Adrenal gland (tissue), 12 donors: Measurements from ENCODE around the gene UBAC2. TPM values are rescaled to one million over a fixed set of nuclear protein-coding genes. Genes with fewer than 3 reads are reported as not detected.

Experiments
- DNase-seq, 7 donors: peaks; one replicate each; pipeline ENCODE4 v3.0.0-alpha.2; 2019 to 2020
- H3K27ac ChIP-seq, 5 donors: fragments of 200-600 bp; sonication (generic) in 4 of 5; 1 replicate in 3 of 5; 2 replicates in 2 of 5; pipeline versions ENCODE4 v1.5.1 to v1.8.0; 2016 to 2020; ENCODE audit warnings: mild to moderate bottlenecking in 1 of 5
- H3K27me3 ChIP-seq: fragments of 200-600 bp; 2 replicates; pipeline ENCODE4 v1.8.0; 2021
- H3K36me3 ChIP-seq, 2 donors: fragments of 200-600 bp; replicated peaks in 1 of 2; 1 replicate in 1 of 2; 2 replicates in 1 of 2; pipeline versions ENCODE4 v1.5.1 to v1.8.0; 2018 to 2022
- H3K4me1 ChIP-seq, 2 donors: fragments of 200-600 bp; replicated peaks in 1 of 2; 1 replicate in 1 of 2; 2 replicates in 1 of 2; pipeline versions ENCODE4 v1.5.1 to v1.8.0; 2018 to 2021
- H3K4me3 ChIP-seq, 4 donors: fragments of 200-600 bp; sonication (generic) in 3 of 4; one replicate each; pipeline ENCODE4 v1.5.1; 2016 to 2018
- H3K9me3 ChIP-seq, 3 donors: fragments of 200-600 bp; sonication (generic) in 1 of 3; replicated peaks in 1 of 3; 1 replicate in 2 of 3; 2 replicates in 1 of 3; pipeline versions ENCODE4 v1.5.1 to v1.8.0; 2016 to 2021
- POLR2A ChIP-seq, 2 donors: fragments of 450-650 bp; IDR thresholded peaks; one replicate each; pipeline ENCODE4 v1.6.1; 2017; ENCODE audit warnings: antibody characterized with exemption in 2 of 2, mild to moderate bottlenecking in 2 of 2, moderate library complexity in 1 of 2
- WGBS, 4 donors: extraction: QIAGEN DNeasy Blood & Tissue Kit in 2 of 4; methylation state at CpG; one replicate each; pipeline versions ENCODE4 v1.1.5 to v1.1.7; 2013 to 2017; 5-methylcytosine and 5-hydroxymethylcytosine counted together
- intact Hi-C, 2 donors: fragments of 100-400 bp; cut with DNase I; formaldehyde crosslinking; loops; one replicate each; pipeline versions ENCODE4 v1.14.1 to v1.15.0; 2022 to 2023
- polyA plus RNA-seq, 3 donors: library from polyadenylated mRNA; stranded (reverse); fragments of 200-250 nt in 2 of 3; fragments of 350-450 nt in 1 of 3; fragmentation: Illumina TruSeq in 1 of 3; extraction: RNeasy Lipid Tissue Mini Kit (QIAGEN cat#74804) in 1 of 3; gene quantifications; one replicate each; pipeline ENCODE4 v1.2.3, GENCODE V29; 2013 to 2014
- total RNA-seq, 9 donors: library from RNA; depleted of rRNA in 4 of 9; stranded (reverse); fragments of >200 nt in 4 of 9; fragments of 120-200 nt in 1 of 9; fragmentation: NEBNext Ultra II Directional in 1 of 9; extraction: Animal tissue kit (Norgen Biotek cat#: 25700) in 1 of 9; gene quantifications; one replicate each; pipeline versions ENCODE4 v1.1.0 to v1.2.4, GENCODE V29; 2013 to 2023
- TF ChIP-seq, protein P1 (sequence below), 6 experiments: fragments of 450-650 bp in 4 of 6; fragments of 200-600 bp in 2 of 6; sonication (generic) in 1 of 6; IDR thresholded peaks; 1 replicate in 5 of 6; 2 replicates in 1 of 6; pipeline versions ENCODE4 v1.5.1 to v1.8.0; 2016 to 2021; ENCODE audit warnings: antibody characterized with exemption in 6 of 6, mild to moderate bottlenecking in 2 of 6, moderate library complexity in 1 of 6
- donor health status: healthy with polysubstance abuse.
- donor health status: Bipolar disorder and iron deficiency.
- donor health status: DM: yes; HTN: yes; CAD: no.
- donor health status: DM: no; HTN: no; CAD: no.
- donor health status: DM: no; HTN: no; CAD: no.
- donor health status: DM: yes; HTN: yes; CAD: no.

UBAC2 gene
- total and polyA plus RNA-seq, 12 donors = 46.3 to 67.8 (median 53.5) TPM

DNA sequence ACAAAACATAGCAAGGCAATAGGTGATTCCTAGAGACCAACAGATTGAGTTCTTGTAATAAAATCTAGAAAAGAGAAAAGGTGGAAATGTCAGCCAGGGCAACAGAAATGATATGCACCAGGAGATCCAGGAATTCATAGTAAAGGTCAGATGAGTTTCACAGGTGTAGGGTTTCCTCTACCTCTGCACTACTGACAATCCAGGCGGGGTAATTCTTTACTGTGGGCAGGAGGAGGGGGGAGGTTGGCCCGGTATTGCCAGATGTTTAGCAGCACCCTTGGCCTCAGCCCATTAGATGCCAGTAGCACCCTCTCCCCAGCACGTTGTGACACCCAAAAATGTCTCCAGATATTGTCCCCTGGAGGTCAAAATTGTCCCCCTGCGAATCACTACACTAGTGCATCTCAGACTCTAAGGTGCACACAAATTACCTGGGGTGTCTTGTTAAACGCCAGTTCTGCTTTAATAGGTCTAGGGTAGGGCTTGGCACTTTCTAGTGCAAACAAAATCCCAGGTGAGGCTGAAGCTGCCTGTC, 3.5 kb upstream of the UBAC2 start:
- no peaks in the 10 kb centered on the region for H3K9me3 ChIP-seq
- H3K36me3 ChIP-seq = no peaks in the 10 kb centered on the region
- DNase-seq = peak in 1 of 7 donors; percentile 7
- TF ChIP-seq POLR2A (IDR thresholded peaks at IDR 0.05) = no peak
- TF ChIP-seq, protein P1, sequence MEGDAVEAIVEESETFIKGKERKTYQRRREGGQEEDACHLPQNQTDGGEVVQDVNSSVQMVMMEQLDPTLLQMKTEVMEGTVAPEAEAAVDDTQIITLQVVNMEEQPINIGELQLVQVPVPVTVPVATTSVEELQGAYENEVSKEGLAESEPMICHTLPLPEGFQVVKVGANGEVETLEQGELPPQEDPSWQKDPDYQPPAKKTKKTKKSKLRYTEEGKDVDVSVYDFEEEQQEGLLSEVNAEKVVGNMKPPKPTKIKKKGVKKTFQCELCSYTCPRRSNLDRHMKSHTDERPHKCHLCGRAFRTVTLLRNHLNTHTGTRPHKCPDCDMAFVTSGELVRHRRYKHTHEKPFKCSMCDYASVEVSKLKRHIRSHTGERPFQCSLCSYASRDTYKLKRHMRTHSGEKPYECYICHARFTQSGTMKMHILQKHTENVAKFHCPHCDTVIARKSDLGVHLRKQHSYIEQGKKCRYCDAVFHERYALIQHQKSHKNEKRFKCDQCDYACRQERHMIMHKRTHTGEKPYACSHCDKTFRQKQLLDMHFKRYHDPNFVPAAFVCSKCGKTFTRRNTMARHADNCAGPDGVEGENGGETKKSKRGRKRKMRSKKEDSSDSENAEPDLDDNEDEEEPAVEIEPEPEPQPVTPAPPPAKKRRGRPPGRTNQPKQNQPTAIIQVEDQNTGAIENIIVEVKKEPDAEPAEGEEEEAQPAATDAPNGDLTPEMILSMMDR (IDR thresholded peaks at IDR 0.05) = no peak
- intact Hi-C loops = no loop called here
- WGBS, 4 donors = 59 to 76% (median 73%) methylated on average over 5 of the region's 5 CpGs
- H3K27ac ChIP-seq = no peak overlapping the region
- no peak overlapping the region for H3K4me3 ChIP-seq
- peaks cover 0 to 7% of the 10 kb centered on the region in 2 donors for H3K4me1 ChIP-seq
- no peaks in the 10 kb centered on the region for H3K27me3 ChIP-seq

DNA sequence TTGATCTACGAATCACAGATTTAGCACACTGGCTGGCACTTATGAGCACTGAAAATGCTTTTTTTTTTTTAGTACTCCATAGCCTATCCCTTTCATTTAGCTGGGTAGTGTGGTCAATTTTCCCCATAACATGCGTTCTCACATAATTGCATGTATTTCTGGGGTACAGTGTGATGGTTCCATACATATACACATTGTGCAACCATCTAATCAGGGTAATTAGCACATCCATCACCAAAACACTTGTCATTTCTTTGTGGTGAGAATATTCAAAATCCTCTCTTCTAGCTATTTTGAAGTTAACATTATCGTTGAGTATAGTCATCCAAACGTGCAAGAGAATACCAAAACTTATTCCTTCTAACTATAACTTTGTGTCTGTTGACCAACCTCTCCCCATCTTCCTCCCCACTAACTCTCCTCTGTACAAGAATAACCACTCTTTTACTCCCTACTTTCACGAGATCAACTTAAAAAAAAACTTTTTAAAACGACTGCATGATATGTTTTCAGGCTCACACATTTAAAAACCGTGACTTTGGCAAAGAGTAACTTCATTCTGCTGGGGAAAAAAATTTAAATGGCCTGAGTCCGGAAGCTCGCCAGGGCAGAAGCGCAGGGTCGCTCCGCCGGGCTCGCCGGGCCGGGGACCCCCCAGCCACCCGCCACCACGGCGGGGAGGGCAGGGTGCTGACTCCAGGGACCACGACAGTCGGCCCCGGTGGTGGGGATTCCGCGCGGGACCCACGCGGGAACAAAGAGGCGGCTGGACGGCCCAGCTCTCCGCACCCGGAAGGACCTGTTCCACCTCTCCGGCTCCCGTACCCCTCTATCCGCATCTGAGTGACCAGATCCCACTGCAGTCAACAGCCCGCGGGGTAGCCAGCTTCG, 868 bp upstream of the UBAC2 start:
- Histone ChIP-seq H3K4me3 (peak overlapping the region; percentile 65 to 90 (median 78)), H3K27ac (peak overlapping the region; percentile 81 to 95 (median 94)), H3K27me3 (no peaks in the 10 kb centered on the region), H3K9me3 (no peaks in the 10 kb centered on the region), H3K4me1 (peaks cover 0 to 22% of the 10 kb centered on the region in 2 donors), H3K36me3 (no peaks in the 10 kb centered on the region)
- TF ChIP-seq, protein P1 (IDR thresholded peaks at IDR 0.05) = no peak
- no peak for TF ChIP-seq POLR2A (IDR thresholded peaks at IDR 0.05)
- peak in 1 of 7 donors; percentile 50 for DNase-seq
- 5 to 10% (median 7%) methylated on average over 18 to 37 of the region's 37 CpGs for whole genome bisulfite sequencing, 4 donors
- intact Hi-C loops = no loop called here

DNA sequence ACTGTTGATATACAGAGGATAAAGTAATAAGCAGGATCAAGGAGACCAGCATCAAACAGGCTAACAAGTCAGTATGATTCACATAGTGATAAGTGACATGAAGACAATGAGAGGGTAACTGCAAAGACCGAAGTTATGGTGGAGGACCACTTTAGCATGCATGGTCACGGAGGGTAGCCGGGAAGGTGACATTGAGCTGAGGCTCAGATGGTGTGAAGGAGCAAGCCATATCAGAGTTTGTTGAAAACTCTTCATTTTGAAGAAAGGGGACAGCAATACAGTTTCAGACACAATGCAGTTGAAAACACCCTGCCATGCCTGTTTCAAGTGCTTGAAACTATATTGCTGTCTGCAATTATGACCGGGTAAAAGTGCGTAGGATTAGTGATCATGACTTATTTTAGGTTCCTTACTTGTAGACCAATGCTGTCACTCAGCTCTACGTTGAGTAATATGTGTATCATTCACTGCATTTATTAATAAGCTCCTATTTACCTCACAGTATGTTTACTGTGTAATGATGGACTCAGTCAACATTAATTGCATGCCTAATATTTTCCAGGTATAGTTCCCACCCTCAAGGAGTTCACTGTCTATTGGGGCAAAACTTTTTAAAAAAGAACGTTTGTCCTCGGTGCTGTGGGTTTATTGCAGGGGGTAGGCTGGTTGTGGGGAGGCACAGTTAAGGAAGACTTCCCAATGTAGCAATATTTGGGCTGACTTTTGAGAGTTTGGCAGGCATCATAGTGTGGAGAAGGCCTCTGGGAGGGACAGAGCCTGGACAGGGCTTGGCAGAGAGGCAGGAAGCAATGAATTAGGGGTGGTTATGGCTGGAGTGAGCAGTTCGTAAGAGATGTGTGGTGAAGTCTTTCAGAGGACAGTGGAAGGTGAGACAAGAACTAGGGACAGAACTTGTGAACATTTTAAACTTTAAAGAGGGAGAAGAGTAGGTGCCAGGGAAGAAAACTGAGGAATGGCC, 3.2 kb downstream of the UBAC2 start:
- no peak for TF ChIP-seq POLR2A (IDR thresholded peaks at IDR 0.05)
- TF ChIP-seq, protein P1 (IDR thresholded peaks at IDR 0.05) = no peak
- DNase-seq = peak in 1 of 7 donors; percentile 3
- Histone ChIP-seq H3K4me3 (no peak overlapping the region), H3K27ac (no peak overlapping the region), H3K4me1 (peaks cover 0 to 22% of the 10 kb centered on the region in 2 donors), H3K36me3 (no peaks in the 10 kb centered on the region), H3K27me3 (no peaks in the 10 kb centered on the region), H3K9me3 (no peaks in the 10 kb centered on the region)
- 87 to 94% (median 88%) methylated on average over 9 of the region's 9 CpGs for WGBS, 4 donors
- intact Hi-C loops = no loop called here
